Uterus (tissue), 2 donors: ENCODE data around the gene THOC1.

Source experiments
- POLR2A ChIP-seq, 2 donors: fragments of 450-650 bp; IDR thresholded peaks; one replicate each; pipeline ENCODE4 v1.6.1; 2016; ENCODE audit warnings: antibody characterized with exemption in 2 of 2, mild to moderate bottlenecking in 1 of 2, moderate library complexity in 1 of 2
- TF ChIP-seq, protein P1 (sequence below), 4 experiments: fragments of 200-600 bp in 2 of 4; fragments of 450-650 bp in 2 of 4; sonication (generic) in 2 of 4; IDR thresholded peaks; one replicate each; pipeline ENCODE4 v1.5.1; 2016 to 2019; ENCODE audit warnings: antibody characterized with exemption in 4 of 4, mild to moderate bottlenecking in 2 of 4, moderate library complexity in 1 of 4

GRCh38 chr18:294566-294965 is 26.7 kb upstream of the THOC1 start:
- TF ChIP-seq, protein P1, sequence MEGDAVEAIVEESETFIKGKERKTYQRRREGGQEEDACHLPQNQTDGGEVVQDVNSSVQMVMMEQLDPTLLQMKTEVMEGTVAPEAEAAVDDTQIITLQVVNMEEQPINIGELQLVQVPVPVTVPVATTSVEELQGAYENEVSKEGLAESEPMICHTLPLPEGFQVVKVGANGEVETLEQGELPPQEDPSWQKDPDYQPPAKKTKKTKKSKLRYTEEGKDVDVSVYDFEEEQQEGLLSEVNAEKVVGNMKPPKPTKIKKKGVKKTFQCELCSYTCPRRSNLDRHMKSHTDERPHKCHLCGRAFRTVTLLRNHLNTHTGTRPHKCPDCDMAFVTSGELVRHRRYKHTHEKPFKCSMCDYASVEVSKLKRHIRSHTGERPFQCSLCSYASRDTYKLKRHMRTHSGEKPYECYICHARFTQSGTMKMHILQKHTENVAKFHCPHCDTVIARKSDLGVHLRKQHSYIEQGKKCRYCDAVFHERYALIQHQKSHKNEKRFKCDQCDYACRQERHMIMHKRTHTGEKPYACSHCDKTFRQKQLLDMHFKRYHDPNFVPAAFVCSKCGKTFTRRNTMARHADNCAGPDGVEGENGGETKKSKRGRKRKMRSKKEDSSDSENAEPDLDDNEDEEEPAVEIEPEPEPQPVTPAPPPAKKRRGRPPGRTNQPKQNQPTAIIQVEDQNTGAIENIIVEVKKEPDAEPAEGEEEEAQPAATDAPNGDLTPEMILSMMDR (IDR thresholded peaks at IDR 0.05) = no peak
- no peak for TF ChIP-seq POLR2A (IDR thresholded peaks at IDR 0.05)
